ENCODE results near the gene MUC5AC.

Gene MUC5AC

DNA sequence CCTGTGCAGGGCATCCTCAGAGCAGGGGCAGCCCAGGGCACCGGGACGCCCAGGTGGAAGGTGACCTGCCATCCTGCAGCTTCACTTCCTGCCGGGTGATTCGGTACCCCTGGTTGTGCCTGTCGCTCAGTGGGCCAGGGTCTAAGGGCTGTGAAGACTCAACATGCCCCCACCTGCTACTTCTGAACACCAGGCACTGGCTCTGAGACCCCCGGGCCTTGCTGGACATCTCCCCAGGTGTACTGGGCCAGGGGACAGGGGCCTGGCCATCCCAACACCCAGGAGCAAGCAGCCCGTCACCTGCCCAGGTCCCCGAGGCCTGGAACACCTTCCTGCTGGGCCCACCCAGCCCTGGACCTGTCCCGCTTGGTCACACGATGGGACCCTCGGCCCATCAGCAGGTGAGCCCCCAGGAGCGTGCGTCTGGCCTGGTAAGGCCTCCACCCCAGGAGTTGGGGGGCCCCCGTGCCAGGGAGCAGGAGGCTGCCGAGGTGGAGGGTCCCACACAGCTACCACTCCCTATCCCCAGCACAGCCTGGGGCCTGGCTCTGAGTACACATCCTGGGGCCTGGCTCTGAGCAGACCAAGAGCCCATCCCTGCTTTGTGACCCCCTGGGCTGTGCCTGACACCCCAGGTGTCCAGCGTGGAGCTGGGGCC lies 61.2 kb downstream of the MUC5AC start:
- H3K4ac ChIP-seq (ENCODE audit: low read depth, low read length): no peak overlapping the region
- no CpG with 5 or more reads among the region's 16 CpGs for WGBS (ENCODE audit: extremely low coverage, insufficient coverage, low lambda C conversion rate)

GRCh38 chr11:1219446-1219833 lies 61.7 kb downstream of the MUC5AC start:
- no peak overlapping the region for H3K18ac ChIP-seq (ENCODE audit: low read length)
- no peak overlapping the region for H4K5ac ChIP-seq (ENCODE audit: low read length)
- no peak overlapping the region for H3K27ac ChIP-seq (ENCODE audit: low read depth, low read length)
- no peak overlapping the region for H2AK5ac ChIP-seq (ENCODE audit: low read length)
- H2BK120ac ChIP-seq (ENCODE audit: low read depth, low read length): no peak overlapping the region
- H3K56ac ChIP-seq (ENCODE audit: low read length): no peak overlapping the region
- no CpG with 5 or more reads among the region's 10 CpGs for WGBS (ENCODE audit: extremely low coverage, insufficient coverage, low lambda C conversion rate)
- H4K8ac ChIP-seq (ENCODE audit: low read depth, low read length): no peak overlapping the region
- no peak overlapping the region for H3K4me3 ChIP-seq (ENCODE audit: low read length)
- no peak overlapping the region for H3K4me2 ChIP-seq (ENCODE audit: low read length)
- H3K27me3 ChIP-seq (ENCODE audit: insufficient read depth, low read length, poor library complexity): no peaks in the 10 kb centered on the region
- no peak overlapping the region for H3K23ac ChIP-seq (ENCODE audit: low read length)
- no peak overlapping the region for H2BK5ac ChIP-seq (ENCODE audit: low read length)
- H3K79me2 ChIP-seq (ENCODE audit: control insufficient read depth, insufficient read depth, low read length): no peaks in the 10 kb centered on the region
- H3K4me1 ChIP-seq (ENCODE audit: control insufficient read depth, low read depth, low read length): no peaks in the 10 kb centered on the region
- no peak overlapping the region for H3K9ac ChIP-seq (ENCODE audit: low read length)
- no peak overlapping the region for H2BK15ac ChIP-seq (replicated peaks; ENCODE audit: low read depth)
- no peaks in the 10 kb centered on the region for H3K36me3 ChIP-seq (ENCODE audit: control insufficient read depth, insufficient read depth, low read length)
- H3K4ac ChIP-seq (ENCODE audit: low read depth, low read length): no peak overlapping the region
- no peaks in the 10 kb centered on the region for H3K79me1 ChIP-seq (ENCODE audit: low read length)
- DNase-seq: no peak

More for the DNA sequence above, 61.2 kb downstream of the MUC5AC start:
- H3K27me3 ChIP-seq (ENCODE audit: insufficient read depth, low read length, poor library complexity): no peaks in the 10 kb centered on the region
- H2BK120ac ChIP-seq (ENCODE audit: low read depth, low read length): no peak overlapping the region
- H3K4me1 ChIP-seq (ENCODE audit: control insufficient read depth, low read depth, low read length): no peaks in the 10 kb centered on the region
- DNase-seq: no peak
- no peaks in the 10 kb centered on the region for H3K36me3 ChIP-seq (ENCODE audit: control insufficient read depth, insufficient read depth, low read length)
- no peaks in the 10 kb centered on the region for H3K79me1 ChIP-seq (ENCODE audit: low read length)
- H4K8ac ChIP-seq (ENCODE audit: low read depth, low read length): no peak overlapping the region
- no peak overlapping the region for H2BK5ac ChIP-seq (ENCODE audit: low read length)
- H3K18ac ChIP-seq (ENCODE audit: low read length): no peak overlapping the region
- H3K4me3 ChIP-seq (ENCODE audit: low read length): no peak overlapping the region
- H2AK5ac ChIP-seq (ENCODE audit: low read length): no peak overlapping the region
- H3K23ac ChIP-seq (ENCODE audit: low read length): no peak overlapping the region
- H3K56ac ChIP-seq (ENCODE audit: low read length): no peak overlapping the region
- H3K9ac ChIP-seq (ENCODE audit: low read length): no peak overlapping the region
- no peaks in the 10 kb centered on the region for H3K79me2 ChIP-seq (ENCODE audit: control insufficient read depth, insufficient read depth, low read length)
- H4K5ac ChIP-seq (ENCODE audit: low read length): no peak overlapping the region
- no peak overlapping the region for H3K4me2 ChIP-seq (ENCODE audit: low read length)
- H2BK15ac ChIP-seq (replicated peaks; ENCODE audit: low read depth): no peak overlapping the region
- H3K27ac ChIP-seq (ENCODE audit: low read depth, low read length): no peak overlapping the region

GRCh38 chr11:1219834-1220815 lies 62.4 kb downstream of the MUC5AC start:
- Histone ChIP-seq H3K79me1 (ENCODE audit: low read length) (no peaks in the 10 kb centered on the region), H3K27me3 (ENCODE audit: insufficient read depth, low read length, poor library complexity) (no peaks in the 10 kb centered on the region), H2BK15ac (replicated peaks; ENCODE audit: low read depth) (no peak overlapping the region), H3K36me3 (ENCODE audit: control insufficient read depth, insufficient read depth, low read length) (no peaks in the 10 kb centered on the region), H3K4ac (ENCODE audit: low read depth, low read length) (no peak overlapping the region), H3K4me3 (ENCODE audit: low read length) (no peak overlapping the region), H2BK120ac (ENCODE audit: low read depth, low read length) (no peak overlapping the region), H2AK5ac (ENCODE audit: low read length) (no peak overlapping the region), H3K9ac (ENCODE audit: low read length) (no peak overlapping the region), H3K23ac (ENCODE audit: low read length) (no peak overlapping the region), H3K27ac (ENCODE audit: low read depth, low read length) (no peak overlapping the region), H4K8ac (ENCODE audit: low read depth, low read length) (no peak overlapping the region), H4K5ac (ENCODE audit: low read length) (no peak overlapping the region), H3K4me2 (ENCODE audit: low read length) (no peak overlapping the region), H3K56ac (ENCODE audit: low read length) (no peak overlapping the region), H2BK5ac (ENCODE audit: low read length) (no peak overlapping the region), H3K4me1 (ENCODE audit: control insufficient read depth, low read depth, low read length) (peaks cover 2% of the 10 kb centered on the region), H3K79me2 (ENCODE audit: control insufficient read depth, insufficient read depth, low read length) (no peaks in the 10 kb centered on the region), H3K18ac (ENCODE audit: low read length) (no peak overlapping the region)
- no peak for DNase-seq
- no CpG with 5 or more reads among the region's 48 CpGs for WGBS (ENCODE audit: extremely low coverage, insufficient coverage, low lambda C conversion rate)

DNA sequence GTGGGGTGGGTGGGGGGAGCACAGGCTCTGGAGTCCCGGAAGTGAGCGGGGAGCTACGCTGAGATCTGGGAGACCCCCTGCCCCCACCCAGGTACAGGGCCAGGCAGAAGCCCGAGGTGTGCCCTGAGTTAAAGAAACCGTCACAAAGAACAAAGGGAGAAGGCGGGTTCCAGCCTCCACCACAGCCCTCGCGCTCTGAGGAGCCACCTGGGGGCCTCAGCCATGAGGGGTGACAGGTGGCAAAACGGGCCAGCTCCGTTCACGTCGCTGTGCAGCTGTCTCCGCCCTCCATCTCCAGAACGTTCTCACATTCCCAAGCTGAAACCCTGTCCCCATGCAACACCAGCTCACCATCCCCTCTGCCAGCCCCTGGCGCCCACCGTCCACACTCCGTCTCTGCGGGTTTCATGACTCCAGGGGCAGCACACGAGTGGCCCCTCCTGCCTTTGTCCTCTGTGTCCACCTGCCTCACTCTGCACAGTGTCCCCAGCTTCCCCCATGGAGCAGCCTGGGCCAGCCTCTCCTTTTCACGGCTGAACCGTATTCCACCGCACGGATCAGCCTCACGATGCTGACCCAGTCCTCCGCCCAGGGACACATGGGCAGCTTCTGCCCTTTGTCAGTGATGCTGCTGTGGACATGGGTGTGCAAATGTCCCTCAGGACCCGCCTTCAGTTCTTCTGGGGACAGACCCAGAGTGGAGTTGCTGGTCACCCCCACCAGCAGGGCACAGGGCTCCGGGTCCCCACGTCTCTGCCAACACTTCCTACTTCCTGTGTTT lies 63.4 kb downstream of the MUC5AC start:
- Histone ChIP-seq H3K56ac (ENCODE audit: low read length) (no peak overlapping the region), H3K27me3 (ENCODE audit: insufficient read depth, low read length, poor library complexity) (no peaks in the 10 kb centered on the region), H4K5ac (ENCODE audit: low read length) (no peak overlapping the region), H3K79me2 (ENCODE audit: control insufficient read depth, insufficient read depth, low read length) (no peaks in the 10 kb centered on the region), H2AK5ac (ENCODE audit: low read length) (no peak overlapping the region), H3K4me2 (ENCODE audit: low read length) (no peak overlapping the region), H3K23ac (ENCODE audit: low read length) (no peak overlapping the region), H3K36me3 (ENCODE audit: control insufficient read depth, insufficient read depth, low read length) (no peaks in the 10 kb centered on the region), H3K18ac (ENCODE audit: low read length) (no peak overlapping the region), H4K8ac (ENCODE audit: low read depth, low read length) (no peak overlapping the region), H3K27ac (ENCODE audit: low read depth, low read length) (no peak overlapping the region), H3K4me3 (ENCODE audit: low read length) (no peak overlapping the region), H3K9ac (ENCODE audit: low read length) (no peak overlapping the region), H2BK120ac (ENCODE audit: low read depth, low read length) (no peak overlapping the region), H3K79me1 (ENCODE audit: low read length) (no peaks in the 10 kb centered on the region), H2BK5ac (ENCODE audit: low read length) (no peak overlapping the region), H3K4ac (ENCODE audit: low read depth, low read length) (no peak overlapping the region), H2BK15ac (replicated peaks; ENCODE audit: low read depth) (no peak overlapping the region), H3K4me1 (ENCODE audit: control insufficient read depth, low read depth, low read length) (peaks cover 2% of the 10 kb centered on the region)
- WGBS (ENCODE audit: extremely low coverage, insufficient coverage, low lambda C conversion rate): no CpG with 5 or more reads among the region's 28 CpGs
- no peak for DNase-seq

GRCh38 chr11:1221848-1222311 lies 64.1 kb downstream of the MUC5AC start:
- no peak overlapping the region for H3K4me3 ChIP-seq (ENCODE audit: low read length)
- no peak overlapping the region for H3K56ac ChIP-seq (ENCODE audit: low read length)
- no peak overlapping the region for H3K9ac ChIP-seq (ENCODE audit: low read length)
- H4K8ac ChIP-seq (ENCODE audit: low read depth, low read length): no peak overlapping the region
- no peak overlapping the region for H3K18ac ChIP-seq (ENCODE audit: low read length)
- DNase-seq: no peak
- H3K4ac ChIP-seq (ENCODE audit: low read depth, low read length): no peak overlapping the region
- no peak overlapping the region for H3K27ac ChIP-seq (ENCODE audit: low read depth, low read length)
- H3K23ac ChIP-seq (ENCODE audit: low read length): no peak overlapping the region
- H3K4me1 ChIP-seq (ENCODE audit: control insufficient read depth, low read depth, low read length): peaks cover 2% of the 10 kb centered on the region
- H2BK120ac ChIP-seq (ENCODE audit: low read depth, low read length): no peak overlapping the region
- no peaks in the 10 kb centered on the region for H3K27me3 ChIP-seq (ENCODE audit: insufficient read depth, low read length, poor library complexity)
- H4K5ac ChIP-seq (ENCODE audit: low read length): no peak overlapping the region
- H2BK5ac ChIP-seq (ENCODE audit: low read length): no peak overlapping the region
- H3K79me1 ChIP-seq (ENCODE audit: low read length): no peaks in the 10 kb centered on the region
- H2AK5ac ChIP-seq (ENCODE audit: low read length): no peak overlapping the region
- H2BK15ac ChIP-seq (replicated peaks; ENCODE audit: low read depth): no peak overlapping the region
- no peak overlapping the region for H3K4me2 ChIP-seq (ENCODE audit: low read length)
- no CpG with 5 or more reads among the region's 23 CpGs for WGBS (ENCODE audit: extremely low coverage, insufficient coverage, low lambda C conversion rate)
- H3K79me2 ChIP-seq (ENCODE audit: control insufficient read depth, insufficient read depth, low read length): no peaks in the 10 kb centered on the region
- no peaks in the 10 kb centered on the region for H3K36me3 ChIP-seq (ENCODE audit: control insufficient read depth, insufficient read depth, low read length)

Measured in mesendoderm (in vitro differentiated cells).